Lung (tissue), 12 donors: ENCODE data around the gene COL13A1. TPM values are rescaled to one million over a fixed set of nuclear protein-coding genes. Genes with fewer than 3 reads are reported as not detected.

Experiments
- ATAC-seq: fragments of 200-7000 bp; cut with Tn5 transposase; one replicate; pipeline ENCODE4 v1.9.1; 2020; ENCODE audit warnings: moderate number of reproducible peaks; ENCODE audit not compliant: insufficient read depth, low FRiP score
- DNase-seq, 3 donors: peaks; one replicate each; pipeline ENCODE4 v3.0.0-alpha.2; 2013 to 2017
- H3K27ac ChIP-seq, 2 donors: one replicate each; pipeline ENCODE4 v1.5.1; 2013; ENCODE audit warnings: mild to moderate bottlenecking in 2 of 2, moderate library complexity in 2 of 2, control low read depth in 1 of 2, inconsistent platforms in 1 of 2, low read depth in 1 of 2, low read length in 1 of 2
- H3K27me3 ChIP-seq, 3 donors: one replicate each; pipeline ENCODE4 v1.5.1; 2013; ENCODE audit warnings: low read length in 2 of 3; ENCODE audit not compliant: control insufficient read depth in 3 of 3, insufficient read depth in 3 of 3
- H3K36me3 ChIP-seq, 4 donors: one replicate each; pipeline ENCODE4 v1.5.1; 2013; ENCODE audit warnings: low read length in 4 of 4, mild to moderate bottlenecking in 1 of 4, moderate library complexity in 1 of 4; ENCODE audit not compliant: control insufficient read depth in 4 of 4, insufficient read depth in 4 of 4
- H3K4me1 ChIP-seq, 5 donors: one replicate each; pipeline ENCODE4 v1.5.1; 2013; ENCODE audit warnings: low read length in 5 of 5, mild to moderate bottlenecking in 2 of 5, moderate library complexity in 1 of 5; ENCODE audit not compliant: control insufficient read depth in 5 of 5, insufficient read depth in 5 of 5
- H3K4me3 ChIP-seq: one replicate; pipeline ENCODE4 v1.5.1; 2013; ENCODE audit warnings: mild to moderate bottlenecking, control low read depth, moderate library complexity
- H3K9ac ChIP-seq, 2 donors: one replicate each; pipeline ENCODE4 v1.5.1; 2013; ENCODE audit warnings: low read length in 2 of 2, control low read depth in 1 of 2; ENCODE audit not compliant: insufficient read depth in 1 of 2
- H3K9me3 ChIP-seq, 4 donors: one replicate each; pipeline ENCODE4 v1.5.1; 2013; ENCODE audit warnings: low read length in 3 of 4, mild to moderate bottlenecking in 1 of 4, moderate library complexity in 1 of 4; ENCODE audit not compliant: control insufficient read depth in 4 of 4, insufficient read depth in 3 of 4
- WGBS, 2 donors: extraction: QIAGEN DNeasy Blood & Tissue Kit; methylation state at CpG; one replicate each; pipeline ENCODE4 v1.1.7; 2013; 5-methylcytosine and 5-hydroxymethylcytosine counted together
- polyA plus RNA-seq, 2 donors: library from polyadenylated mRNA; stranded (reverse); fragments of 200-250 nt; gene quantifications; one replicate each; pipeline ENCODE4 v1.2.1, GENCODE V29; 2013
- total RNA-seq, 2 donors: library from RNA; depleted of rRNA in 1 of 2; stranded (reverse); fragments of >200 nt in 1 of 2; gene quantifications; one replicate each; pipeline ENCODE4 v1.2.1, GENCODE V29; 2014 to 2021
- TF ChIP-seq, protein P1 (sequence below): IDR thresholded peaks from 2 replicates; pipeline ENCODE4 v1.5.1; 2012; ENCODE audit warnings: mild to moderate bottlenecking; ENCODE audit errors: control extremely low read depth, extremely low read depth
- donor health status: control.
- donor health status: control.
- donor health status: Bipolar disorder and iron deficiency.
- donor health status: healthy.
- donor health status: DM: yes; HTN: yes; CAD: no.

The COL13A1 gene
- total and polyA plus RNA-seq, 4 donors = 2.7 to 42.1 (median 5.6) TPM

DNA sequence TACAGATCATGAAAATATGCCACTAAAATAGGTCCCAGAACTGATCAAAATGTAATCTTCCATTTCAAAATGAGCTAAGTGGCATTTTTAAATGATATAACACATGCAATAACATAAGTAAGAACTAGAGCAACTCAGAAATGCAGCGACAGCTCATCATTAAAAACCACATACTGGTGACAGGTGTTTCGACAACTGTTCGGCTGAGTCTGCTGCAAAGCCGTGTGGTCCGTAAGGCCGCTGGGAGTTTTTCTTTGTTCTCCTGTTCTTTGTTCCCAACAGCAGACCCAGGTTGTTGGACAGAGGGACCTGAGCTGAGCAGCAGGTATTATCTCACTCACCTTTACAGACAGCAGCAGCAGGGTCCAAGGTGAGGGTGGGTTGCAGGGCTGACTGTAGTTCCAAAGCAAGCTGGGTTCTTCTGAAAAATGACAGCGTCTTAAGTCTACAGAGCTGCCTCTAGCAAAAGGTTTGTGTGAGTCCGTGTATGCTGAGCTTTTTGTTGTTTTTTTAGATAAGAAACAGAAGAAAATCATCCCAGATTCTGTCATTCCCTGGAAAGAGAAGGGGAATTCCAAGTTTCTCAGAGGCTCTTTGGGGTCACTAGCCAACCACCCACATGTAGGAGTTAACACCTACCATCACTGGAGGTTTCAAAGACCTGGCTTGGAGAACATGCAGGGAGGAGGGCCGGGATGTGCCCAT, 205.6 kb downstream of the COL13A1 start:
- no peak for ATAC-seq
- no peaks in the 10 kb centered on the region for H3K36me3 ChIP-seq
- no peak overlapping the region for H3K4me3 ChIP-seq
- no peaks in the 10 kb centered on the region for H3K4me1 ChIP-seq
- no peak for DNase-seq
- TF ChIP-seq, protein P1, sequence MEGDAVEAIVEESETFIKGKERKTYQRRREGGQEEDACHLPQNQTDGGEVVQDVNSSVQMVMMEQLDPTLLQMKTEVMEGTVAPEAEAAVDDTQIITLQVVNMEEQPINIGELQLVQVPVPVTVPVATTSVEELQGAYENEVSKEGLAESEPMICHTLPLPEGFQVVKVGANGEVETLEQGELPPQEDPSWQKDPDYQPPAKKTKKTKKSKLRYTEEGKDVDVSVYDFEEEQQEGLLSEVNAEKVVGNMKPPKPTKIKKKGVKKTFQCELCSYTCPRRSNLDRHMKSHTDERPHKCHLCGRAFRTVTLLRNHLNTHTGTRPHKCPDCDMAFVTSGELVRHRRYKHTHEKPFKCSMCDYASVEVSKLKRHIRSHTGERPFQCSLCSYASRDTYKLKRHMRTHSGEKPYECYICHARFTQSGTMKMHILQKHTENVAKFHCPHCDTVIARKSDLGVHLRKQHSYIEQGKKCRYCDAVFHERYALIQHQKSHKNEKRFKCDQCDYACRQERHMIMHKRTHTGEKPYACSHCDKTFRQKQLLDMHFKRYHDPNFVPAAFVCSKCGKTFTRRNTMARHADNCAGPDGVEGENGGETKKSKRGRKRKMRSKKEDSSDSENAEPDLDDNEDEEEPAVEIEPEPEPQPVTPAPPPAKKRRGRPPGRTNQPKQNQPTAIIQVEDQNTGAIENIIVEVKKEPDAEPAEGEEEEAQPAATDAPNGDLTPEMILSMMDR = no peak
- no peaks in the 10 kb centered on the region for H3K27me3 ChIP-seq
- H3K9ac ChIP-seq = no peak overlapping the region
- WGBS, 2 donors = 87 to 88% methylated on average over 9 of the region's 9 CpGs
- H3K27ac ChIP-seq = no peak overlapping the region
- peaks cover 0 to 3% (median 0%) of the 10 kb centered on the region in 4 donors for H3K9me3 ChIP-seq

Other genes starting within 250 kb of the COL13A1 start
- gene NEUROG3, start 228.5 kb upstream of the COL13A1 start, total RNA-seq = not detected
- gene NEUROG3, start 228.5 kb upstream of the COL13A1 start, polyA plus RNA-seq = under 1 TPM in 1 of 2 donors, not detected in 1; 0.05 TPM
- gene FAM241B, start 171.7 kb upstream of the COL13A1 start, total RNA-seq = 1 to 10 TPM; 1.5 to 8.8 TPM
- 10 to 100 TPM in 1 of 2 donors, 1 to 10 TPM in 1; 8.0 to 12.2 TPM for gene FAM241B, start 171.7 kb upstream of the COL13A1 start, polyA plus RNA-seq